Activated CD8-positive, alpha-beta memory T cell treated with anti-CD3 and anti-CD28 coated beads for 1 hour (primary cell): ENCODE measurements around the gene MS4A5.

Experiments used
- DNase-seq, 2 donors: peaks; one replicate each; pipeline ENCODE4 v3.0.0-alpha.2; 2020; ENCODE audit warnings: low read depth in 1 of 2; ENCODE audit errors: extremely low read depth in 1 of 2

Gene MS4A5

GRCh38 chr11:60477035-60477445 is 47.7 kb downstream of the MS4A5 start:
- no peak for DNase-seq

GRCh38 chr11:60482361-60482760 is 53.0 kb downstream of the MS4A5 start:
- no peak for DNase-seq

- no peak for DNase-seq
Measured at GRCh38 chr11:60485987-60486386, 56.6 kb downstream of the MS4A5 start.

- DNase-seq, result no peak
Measured at GRCh38 chr11:60492488-60493009, 63.2 kb downstream of the MS4A5 start, which contains the start of gene MS4A12. Gene MS4A12, plus strand, starts transcription at chr11:60492778. Its CDS starts 4,541 bp downstream, at chr11:60497319.

GRCh38 chr11:60493454-60493853 is 64.1 kb downstream of the MS4A5 start:
- DNase-seq, result no peak
